HepG2 (cell line): ENCODE data around the gene MVP. TPM values are rescaled to one million over a fixed set of nuclear protein-coding genes. Genes with fewer than 3 reads are reported as not detected.
A peak's percentile ranks its signal among the peaks of the same experiment; 100 is the strongest.

ENCODE experiments used
- CEBPG ChIP-seq: IDR thresholded peaks from 2 replicates; pipeline ENCODE4 v1.6.1; 2016
- ESRRA ChIP-seq: sonication (generic); formaldehyde crosslinking; IDR thresholded peaks from 2 replicates; pipeline ENCODE4 v1.5.1; 2020; ENCODE audit warnings: mild to moderate bottlenecking, low read depth, missing genetic modification reagents
- FUBP1 ChIP-seq: sonication (generic); formaldehyde crosslinking; IDR thresholded peaks from 2 replicates; pipeline ENCODE4 v1.5.1; 2020; ENCODE audit warnings: missing genetic modification reagents, mild to moderate bottlenecking, borderline replicate concordance
- HOXA5 ChIP-seq: sonication (generic); formaldehyde crosslinking; IDR thresholded peaks from 2 replicates; pipeline ENCODE4 v1.4.0; 2020; ENCODE audit warnings: missing genetic modification reagents
- LCORL ChIP-seq, 2 experiments: fragments of 450-650 bp in 1 of 2; sonication (generic) in 1 of 2; formaldehyde crosslinking in 1 of 2; IDR thresholded peaks; 2 replicates each; pipeline versions ENCODE4 v1.5.0 to v1.6.1; 2017 to 2020; ENCODE audit warnings: antibody characterized with exemption in 1 of 2, missing genetic modification reagents in 1 of 2
- MLX ChIP-seq: IDR thresholded peaks from 2 replicates; pipeline ENCODE4 v1.6.1; 2016
- MXD4 ChIP-seq: IDR thresholded peaks from 2 replicates; pipeline ENCODE4 v1.6.1; 2016; ENCODE audit warnings: mild to moderate bottlenecking, missing biosample characterization, missing genetic modification reagents
- SATB2 ChIP-seq: sonication (generic); formaldehyde crosslinking; IDR thresholded peaks from 2 replicates; pipeline ENCODE4 v1.5.0; 2020; ENCODE audit warnings: missing genetic modification reagents
- SYNCRIP ChIP-seq: fragments of 200-400 bp; formaldehyde crosslinking; IDR thresholded peaks from 2 replicates; pipeline ENCODE4 v1.6.1; 2018; ENCODE audit warnings: mild to moderate bottlenecking, low read depth, low read length; ENCODE audit not compliant: insufficient read depth
- TMF1 ChIP-seq: sonication (generic); formaldehyde crosslinking; IDR thresholded peaks from 2 replicates; pipeline ENCODE4 v1.8.1; 2022; ENCODE audit warnings: low read depth, missing genetic modification reagents
- U2AF2 ChIP-seq: fragments of 200-400 bp; formaldehyde crosslinking; IDR thresholded peaks from 2 replicates; pipeline ENCODE4 v1.6.1; 2017; ENCODE audit warnings: low read depth, mild to moderate bottlenecking, low read length
- ZBTB43 ChIP-seq: sonication (generic); formaldehyde crosslinking; conservative IDR thresholded peaks from 2 replicates; pipeline ENCODE4 v1.4.0; 2020; ENCODE audit warnings: missing genetic modification reagents
- ZNF10 ChIP-seq: sonication (generic); formaldehyde crosslinking; IDR thresholded peaks from 2 replicates; pipeline ENCODE4 v1.4.0; 2020; ENCODE audit warnings: mild to moderate bottlenecking, low read depth, missing genetic modification reagents, borderline replicate concordance
- ZNF281 ChIP-seq: sonication (generic); formaldehyde crosslinking; IDR thresholded peaks from 2 replicates; pipeline ENCODE4 v1.4.0; 2020; ENCODE audit warnings: missing genetic modification reagents, borderline replicate concordance
- ZNF382 ChIP-seq: sonication (generic); formaldehyde crosslinking; IDR thresholded peaks from 2 replicates; pipeline ENCODE4 v1.5.0; 2020; ENCODE audit warnings: missing genetic modification reagents, mild to moderate bottlenecking, borderline replicate concordance
- ZNF460 ChIP-seq: sonication (generic); formaldehyde crosslinking; IDR thresholded peaks from 2 replicates; pipeline ENCODE4 v1.5.1; 2020; ENCODE audit warnings: missing genetic modification reagents, mild to moderate bottlenecking, borderline replicate concordance
- ZNF512B ChIP-seq: sonication (generic); formaldehyde crosslinking; IDR thresholded peaks from 2 replicates; pipeline ENCODE4 v1.5.1; 2020; ENCODE audit warnings: missing genetic modification reagents, mild to moderate bottlenecking, borderline replicate concordance
- ZNF780A ChIP-seq: sonication (generic); formaldehyde crosslinking; IDR thresholded peaks from 2 replicates; pipeline ENCODE4 v1.8.0; 2022; ENCODE audit warnings: mild to moderate bottlenecking, missing genetic modification reagents, moderate library complexity
- ZNF883 ChIP-seq: sonication (generic); formaldehyde crosslinking; IDR thresholded peaks from 2 replicates; pipeline ENCODE4 v1.5.1; 2020; ENCODE audit warnings: mild to moderate bottlenecking, missing genetic modification reagents; ENCODE audit errors: not compliant biosample characterization
- polyA plus RNA-seq, 8 experiments: library from polyadenylated mRNA; depleted of rRNA in 3 of 8; stranded (reverse) in 7 of 8; unstranded in 1 of 8; fragments of >200 nt; fragmentation: Illumina TruSeq in 4 of 8; extraction: Trizol in 4 of 8; gene quantifications; 2 replicates each; pipeline versions ENCODE4 v1.2.1 to v1.2.3, GENCODE V29; 2011 to 2016; ENCODE audit warnings: low read depth in 4 of 8, missing spikeins in 1 of 8, mixed read lengths in 1 of 8; ENCODE audit not compliant: insufficient read depth in 1 of 8
- total RNA-seq, 5 experiments: library from RNA; depleted of rRNA; stranded (reverse); fragments of >200 nt; fragmentation: Illumina TruSeq; extraction: Trizol; gene quantifications; 2 replicates each; pipeline ENCODE4 v1.2.3, GENCODE V29; 2016; ENCODE audit warnings: low read depth in 1 of 5

The MVP gene
- total and polyA plus RNA-seq, 2 of the 13 experiments (the other 11 are each of a cell fraction or from before 2014, with no cell fraction given): 22.9 to 43.5 TPM

- no peak for TF ChIP-seq ZNF281 (CRISPR knock-in tag)
- TF ChIP-seq CEBPG (CRISPR knock-in tag): 0 out of 2 replicates have a peak, but pooled peaks have one; percentile 10
- no peak for TF ChIP-seq SYNCRIP
- TF ChIP-seq SATB2 (CRISPR knock-in tag): no peak
- TF ChIP-seq ZNF460 (CRISPR knock-in tag): peak; percentile 85; the same call in 1 of the 2 replicates
- peak; percentile 19 for TF ChIP-seq ZNF883 (CRISPR knock-in tag)
- TF ChIP-seq HOXA5: no peak
- no peak for TF ChIP-seq LCORL (IDR thresholded peaks at IDR 0.05)
- TF ChIP-seq LCORL (CRISPR knock-in tag; IDR thresholded peaks at IDR 0.05): no peak
- no peak for TF ChIP-seq ZNF382
- no peak for TF ChIP-seq U2AF2
- no peak for TF ChIP-seq MXD4 (CRISPR knock-in tag)
- no peak for TF ChIP-seq ESRRA
- TF ChIP-seq ZBTB43 (CRISPR knock-in tag): no peak
- no peak for TF ChIP-seq MLX
- TF ChIP-seq ZNF780A: no peak
- no peak for TF ChIP-seq TMF1 (CRISPR knock-in tag)
- TF ChIP-seq ZNF512B (CRISPR knock-in tag): no peak
- TF ChIP-seq FUBP1 (CRISPR knock-in tag): no peak
- TF ChIP-seq ZNF10 (CRISPR knock-in tag): no peak
These were observed 26.0 kb upstream of the MVP start (continued) for GRCh38 chr16:29794231-29794710.
